GM21447 (cell line): ENCODE results near the gene ZFP62.
"Not testable (repeated sequence)": the region's sequence is repeated elsewhere in the genome, so short reads cannot be mapped to it uniquely, and the experiment has no call there.

Source experiments
- ATAC-seq: cut with Tn5 transposase; IDR thresholded peaks from one replicate; pipeline ENCODE4 v1.9.1; 2021; ENCODE audit not compliant: unreplicated experiment

ZFP62 gene

DNA sequence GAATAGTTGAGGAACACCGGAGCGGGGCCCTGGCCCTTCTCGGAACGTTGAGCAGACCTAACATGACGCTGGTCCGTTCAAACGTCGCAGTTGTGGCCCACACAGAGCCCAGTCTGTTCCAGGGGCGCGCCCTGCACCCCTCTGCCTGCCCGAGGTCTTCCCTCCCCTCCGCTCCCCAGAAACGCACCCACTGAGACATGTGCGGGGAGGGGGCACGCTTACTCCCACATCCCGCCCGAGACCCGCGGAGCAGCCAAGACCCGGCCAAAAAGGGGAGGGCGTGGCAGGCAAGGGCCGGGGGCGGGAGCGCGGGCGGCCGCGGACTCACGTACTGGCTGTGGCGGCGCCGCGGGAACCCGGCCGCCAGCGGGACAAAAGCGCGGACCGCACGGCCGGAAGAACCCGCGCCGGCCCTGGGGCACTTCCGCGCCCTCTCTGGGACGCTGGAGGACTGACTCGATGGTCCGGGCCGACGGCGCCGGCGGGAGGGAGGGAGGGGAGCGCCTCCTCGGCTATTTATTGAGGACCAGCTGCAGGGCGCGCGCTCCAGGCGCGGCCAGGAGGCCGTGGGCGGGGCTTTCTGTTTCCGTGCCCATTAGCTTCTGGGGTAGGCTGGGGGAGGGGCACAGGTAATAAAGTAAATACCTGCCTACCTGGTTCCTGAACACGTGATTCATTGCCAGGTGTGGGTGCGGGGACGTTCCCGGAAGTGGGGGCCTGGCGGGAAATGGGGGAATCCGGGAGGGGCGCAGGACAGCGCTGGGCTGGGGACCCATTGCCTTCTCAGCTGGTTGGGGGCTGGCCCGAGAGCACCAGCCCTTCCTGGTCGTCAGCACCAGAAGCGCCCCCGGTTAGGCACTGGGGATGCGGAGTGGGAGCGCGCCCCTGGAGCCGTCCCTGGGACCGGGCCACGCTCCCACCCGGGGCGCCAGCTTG is at the start of gene ZFP62:
ZFP62 (minus strand) TSS at position 390 of the 936 bp plus-strand sequence; CDS start at position 333, 57 bp downstream.
- ATAC-seq: peak; percentile 73

DNA sequence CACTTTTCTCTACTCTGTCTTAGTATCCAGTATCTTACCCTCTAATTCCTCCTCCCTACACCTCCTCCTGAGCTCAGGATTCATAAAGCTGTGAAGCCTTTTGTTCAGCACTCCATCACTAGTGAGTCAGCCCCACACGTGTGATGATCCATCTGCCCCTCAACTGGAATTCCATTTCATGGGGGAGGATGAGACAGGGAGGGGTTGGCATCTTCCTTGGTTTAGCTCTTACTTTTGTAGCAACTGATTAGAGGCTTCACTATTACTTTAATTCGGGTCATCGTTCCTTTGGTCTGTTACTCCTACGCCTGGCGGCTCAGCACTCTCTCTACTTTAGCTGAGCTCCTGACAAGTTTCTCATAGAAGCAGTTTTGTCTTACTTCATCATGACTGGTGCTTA is 49.7 kb upstream of the ZFP62 start:
- ATAC-seq: no peak

DNA sequence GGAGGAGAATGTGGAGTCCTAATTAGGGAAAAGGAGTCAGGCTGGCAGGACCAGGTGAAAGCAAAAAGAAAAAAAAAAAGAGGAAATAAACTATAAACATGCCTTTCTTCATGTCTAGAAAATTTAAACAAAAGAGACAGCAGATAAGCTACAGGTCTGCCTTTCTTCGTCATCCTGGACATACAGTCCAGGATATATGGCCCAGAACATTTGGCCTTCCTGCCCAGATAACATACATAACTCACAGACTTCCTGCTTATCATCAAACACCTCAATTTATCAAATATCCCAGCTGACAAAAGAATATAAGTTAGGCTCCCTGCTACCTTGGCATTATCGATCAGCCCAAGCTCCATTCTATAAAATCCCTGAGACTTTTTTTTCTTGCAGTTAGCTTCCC is 49.1 kb upstream of the ZFP62 start:
- ATAC-seq: no peak

DNA sequence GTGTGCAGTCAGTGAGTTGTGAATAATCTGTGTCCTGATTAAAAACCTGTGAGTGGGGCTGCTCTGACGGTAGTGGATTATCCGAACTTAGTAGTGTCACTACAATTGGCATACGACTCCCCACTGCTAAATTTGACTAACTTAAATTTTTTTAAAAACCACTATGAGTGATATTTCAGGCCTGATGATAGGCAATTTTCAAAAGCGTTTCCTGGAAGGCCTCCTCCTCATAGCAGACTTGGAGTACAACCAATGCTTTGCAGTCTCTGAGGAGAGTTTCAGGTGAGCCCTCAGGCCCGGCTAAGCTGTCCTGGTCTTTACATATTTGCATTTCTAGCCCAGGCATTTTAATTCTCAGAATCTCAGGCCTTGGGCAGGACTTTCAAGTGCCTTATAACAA is 48.7 kb upstream of the ZFP62 start:
- ATAC-seq: no peak

DNA sequence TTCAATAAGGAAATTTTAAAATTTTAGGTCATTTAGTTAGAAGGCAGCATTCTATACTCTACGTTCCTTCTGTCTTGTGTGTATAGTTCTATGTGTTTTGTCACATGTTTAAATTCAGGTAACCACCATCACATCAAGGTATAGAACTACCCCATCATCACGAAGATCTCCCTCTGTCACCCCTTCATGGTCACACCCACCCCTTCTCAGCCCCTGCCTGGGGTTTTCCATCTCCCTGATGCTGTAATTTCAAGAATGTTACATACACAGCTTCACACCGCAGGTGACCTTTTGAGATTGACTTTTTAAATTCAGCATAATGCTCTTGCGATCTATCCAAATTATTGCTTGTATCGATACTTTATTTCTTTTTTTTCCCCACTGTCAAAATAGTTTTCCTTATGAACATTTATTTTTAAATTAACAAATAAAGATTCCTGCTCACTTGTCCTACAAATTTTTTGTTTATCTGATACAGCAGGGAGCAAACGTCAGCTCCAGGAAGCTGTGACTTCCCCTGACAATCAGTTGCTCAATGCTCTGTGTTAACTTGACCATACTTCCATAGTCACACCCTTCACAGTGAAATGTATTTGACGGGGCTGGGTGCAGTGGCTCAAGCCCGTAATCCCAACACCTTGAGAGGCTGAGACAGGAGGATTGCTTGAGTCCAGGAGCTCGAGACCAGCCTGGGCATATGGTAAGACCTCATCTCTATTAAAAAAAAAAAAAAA is 48.1 kb upstream of the ZFP62 start:
- no peak for ATAC-seq

DNA sequence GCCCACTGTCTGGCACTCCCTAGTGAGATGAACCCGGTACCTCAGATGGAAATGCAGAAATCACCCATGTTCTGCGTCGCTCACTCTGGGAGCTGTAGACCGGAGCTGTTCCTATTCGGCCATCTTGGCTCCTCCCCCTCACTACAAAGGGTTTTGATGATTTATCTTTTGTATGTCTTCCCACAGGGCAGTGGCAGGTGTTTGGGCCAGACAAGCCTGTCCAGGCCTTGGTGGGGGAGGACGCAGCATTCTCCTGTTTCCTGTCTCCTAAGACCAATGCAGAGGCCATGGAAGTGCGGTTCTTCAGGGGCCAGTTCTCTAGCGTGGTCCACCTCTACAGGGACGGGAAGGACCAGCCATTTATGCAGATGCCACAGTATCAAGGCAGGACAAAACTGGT is 47.3 kb upstream of the ZFP62 start:
- no peak for ATAC-seq

DNA sequence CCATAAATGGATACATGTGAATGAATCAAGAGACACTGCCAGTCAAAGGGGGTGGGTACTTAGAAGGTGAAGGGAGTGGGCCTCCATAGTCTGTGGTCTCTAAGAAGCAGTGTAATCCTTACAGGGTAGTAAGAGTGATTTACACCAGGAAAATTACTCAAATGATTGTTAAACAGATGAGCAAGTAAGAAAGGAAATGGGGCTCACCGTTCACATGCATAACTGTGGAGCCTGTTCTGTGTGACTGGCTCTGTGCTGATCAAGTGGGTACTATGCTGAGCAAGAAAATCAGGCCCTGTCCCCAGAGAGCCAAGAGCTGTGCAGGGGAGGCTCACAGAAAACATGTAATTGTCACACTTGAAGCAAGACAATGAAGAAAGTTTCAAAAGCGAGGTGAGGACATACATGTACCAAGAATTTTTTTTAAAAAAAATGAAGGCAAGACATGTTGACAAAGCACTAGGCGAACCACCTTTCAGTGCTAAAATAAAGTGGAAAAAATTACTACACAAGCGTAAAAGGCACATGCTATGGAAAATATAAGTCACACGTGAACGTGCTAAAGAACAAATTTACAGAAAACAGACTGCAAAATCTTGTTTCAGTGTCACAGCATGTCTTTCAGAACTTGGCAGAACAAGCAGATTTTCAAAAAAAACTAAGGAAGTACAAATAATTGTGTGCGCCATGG is 40.4 kb upstream of the ZFP62 start:
- ATAC-seq: no peak

DNA sequence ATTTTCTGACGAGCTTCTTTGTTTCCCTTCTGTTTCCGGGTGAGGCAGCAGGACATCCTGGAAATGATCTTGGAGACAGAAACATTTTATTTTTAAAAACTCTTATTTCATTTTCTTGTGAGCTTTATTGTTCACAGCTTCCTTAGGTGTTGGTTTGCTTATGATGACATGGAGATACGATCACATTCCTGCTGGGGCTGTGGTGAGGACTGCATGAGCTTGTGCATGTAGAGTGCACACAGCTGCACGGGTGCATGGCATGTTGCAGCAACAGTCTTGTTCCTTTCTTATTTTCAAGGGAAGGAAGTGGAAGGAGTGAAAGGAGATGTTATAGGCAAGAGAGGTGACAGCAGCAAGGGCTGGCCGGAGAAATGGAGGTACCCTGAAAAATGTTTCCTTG is 39.1 kb upstream of the ZFP62 start:
- no peak for ATAC-seq

DNA sequence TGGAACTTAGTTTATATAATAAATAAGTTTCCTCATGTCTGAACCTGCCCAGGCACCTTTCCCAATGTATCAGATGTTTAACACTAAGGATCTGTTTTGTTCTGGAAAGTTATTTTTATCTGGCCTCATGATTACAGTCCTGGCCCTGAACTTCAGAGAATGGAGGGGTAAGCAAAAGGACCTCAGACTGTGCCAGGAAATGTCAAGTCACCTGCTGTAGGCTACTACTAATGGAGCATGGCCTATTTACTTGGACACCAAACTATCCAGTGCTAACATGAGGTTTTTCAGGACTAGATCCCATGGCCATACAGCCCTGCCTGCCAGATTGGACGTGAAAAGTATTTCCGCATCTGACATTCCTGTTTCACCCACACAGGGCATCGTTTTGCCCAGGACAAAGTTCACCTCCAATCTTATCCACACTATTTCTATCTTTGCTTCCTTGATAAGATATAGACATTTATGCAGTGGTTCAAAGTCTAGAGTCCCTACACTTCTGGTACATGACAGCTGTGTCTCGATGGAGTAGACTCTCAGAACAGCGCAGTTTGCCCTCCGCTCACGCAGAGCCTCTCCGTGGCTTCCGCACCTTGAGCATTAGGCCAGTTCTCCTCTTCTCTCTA is 37.7 kb upstream of the ZFP62 start, which contains the start of gene BTNL8:
BTNL8 (plus strand) TSS at position 539 of the 626 bp plus-strand sequence. CDS start 152 bp downstream, outside the sequence.
- ATAC-seq: no peak

DNA sequence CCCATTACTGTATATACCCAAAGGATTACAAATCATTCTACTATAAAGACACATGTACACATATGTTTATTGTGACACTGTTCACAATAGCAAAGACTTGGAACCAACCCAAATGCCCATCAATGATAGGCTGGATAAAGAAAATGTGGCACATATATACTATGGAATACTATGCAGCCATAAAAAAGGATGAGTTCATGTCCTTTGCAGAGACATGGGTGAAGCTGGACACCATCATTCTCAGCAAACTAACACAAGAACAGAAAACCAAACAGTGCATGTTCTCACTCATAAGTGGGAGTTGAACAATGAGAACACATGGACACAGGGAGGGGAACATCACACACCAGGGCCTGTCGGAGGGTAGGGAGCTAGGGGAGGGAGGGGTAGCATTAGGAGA is 34.3 kb upstream of the ZFP62 start:
- ATAC-seq: not testable (repeated sequence)

DNA sequence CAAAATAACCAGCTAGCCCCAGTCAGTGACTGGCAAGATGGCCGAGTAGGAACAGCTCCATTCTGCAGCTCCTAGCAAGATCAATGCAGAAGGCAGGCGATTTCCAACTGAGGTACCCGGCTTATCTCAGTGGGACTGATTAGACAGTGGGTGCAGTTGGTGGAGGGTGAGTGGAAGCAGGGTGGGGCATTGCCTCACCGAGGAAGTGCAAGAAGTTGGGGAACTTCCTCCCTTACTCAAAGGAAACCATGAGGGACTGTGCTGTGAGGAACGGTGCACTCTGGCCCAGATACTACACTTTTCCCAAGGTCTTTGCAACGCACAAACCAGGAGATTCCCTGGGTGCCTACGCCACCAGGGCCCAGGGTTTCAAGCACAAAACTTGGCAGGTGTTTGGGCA is 28.3 kb upstream of the ZFP62 start:
- ATAC-seq: no peak

DNA sequence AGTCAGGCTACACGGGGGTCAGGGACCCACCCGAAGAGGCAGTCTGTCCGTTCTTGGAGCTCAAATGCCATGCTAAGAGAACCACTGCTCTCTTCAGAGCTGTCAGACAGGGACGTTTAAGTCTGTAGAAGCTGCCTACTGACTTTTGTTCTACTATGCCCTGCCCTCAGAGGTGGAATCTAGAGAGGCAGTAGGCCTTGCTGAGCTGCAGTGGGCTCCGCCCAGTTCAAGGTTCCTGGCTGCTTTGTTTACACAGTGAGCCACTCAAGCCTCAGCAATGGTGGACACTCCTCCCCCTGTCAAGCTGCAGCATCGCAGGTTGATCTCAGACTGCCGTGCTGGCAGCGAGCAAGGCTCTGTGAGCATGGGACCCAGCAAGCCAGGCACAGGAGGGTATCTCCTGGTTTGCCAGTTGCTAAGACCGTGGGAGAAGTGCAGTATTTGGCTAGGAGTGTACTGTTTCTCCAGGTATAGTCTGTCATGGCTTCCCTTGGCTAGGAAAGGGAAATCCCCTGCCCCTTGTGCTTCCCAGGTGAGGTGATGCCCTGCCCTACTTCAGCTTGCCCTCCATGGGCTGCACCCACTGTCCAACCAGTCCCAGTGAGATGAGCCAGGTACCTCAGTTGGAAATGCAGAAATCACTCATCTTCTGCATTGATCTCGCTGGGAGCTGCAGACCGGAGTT is 24.9 kb upstream of the ZFP62 start:
- not testable (repeated sequence) for ATAC-seq

DNA sequence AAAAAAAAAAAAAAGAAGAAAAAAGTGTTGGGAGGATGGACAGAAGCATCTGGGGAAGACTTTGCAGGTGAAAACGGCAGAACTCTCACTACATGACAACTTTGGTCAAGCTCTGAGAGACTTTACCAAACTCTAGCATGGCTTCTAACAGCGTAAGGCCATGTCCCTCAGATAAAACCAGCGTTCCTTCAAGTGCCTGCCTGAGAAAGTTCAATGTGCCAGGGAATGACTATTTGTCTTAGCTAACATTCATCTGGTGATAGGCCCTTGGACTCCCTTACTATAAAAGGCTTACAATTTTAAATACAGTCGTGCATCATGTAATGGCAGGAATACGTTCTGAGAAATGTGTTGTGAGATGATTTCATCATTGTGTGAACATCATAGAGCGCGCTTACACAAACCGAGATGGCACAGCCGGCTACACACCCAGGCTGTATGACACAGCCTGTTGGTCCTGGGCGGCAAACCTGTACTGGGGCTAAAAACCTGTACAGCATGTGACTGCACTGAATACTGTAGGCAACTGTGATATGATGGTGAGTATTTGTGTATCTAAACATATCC is 14.9 kb upstream of the ZFP62 start:
- ATAC-seq: no peak

DNA sequence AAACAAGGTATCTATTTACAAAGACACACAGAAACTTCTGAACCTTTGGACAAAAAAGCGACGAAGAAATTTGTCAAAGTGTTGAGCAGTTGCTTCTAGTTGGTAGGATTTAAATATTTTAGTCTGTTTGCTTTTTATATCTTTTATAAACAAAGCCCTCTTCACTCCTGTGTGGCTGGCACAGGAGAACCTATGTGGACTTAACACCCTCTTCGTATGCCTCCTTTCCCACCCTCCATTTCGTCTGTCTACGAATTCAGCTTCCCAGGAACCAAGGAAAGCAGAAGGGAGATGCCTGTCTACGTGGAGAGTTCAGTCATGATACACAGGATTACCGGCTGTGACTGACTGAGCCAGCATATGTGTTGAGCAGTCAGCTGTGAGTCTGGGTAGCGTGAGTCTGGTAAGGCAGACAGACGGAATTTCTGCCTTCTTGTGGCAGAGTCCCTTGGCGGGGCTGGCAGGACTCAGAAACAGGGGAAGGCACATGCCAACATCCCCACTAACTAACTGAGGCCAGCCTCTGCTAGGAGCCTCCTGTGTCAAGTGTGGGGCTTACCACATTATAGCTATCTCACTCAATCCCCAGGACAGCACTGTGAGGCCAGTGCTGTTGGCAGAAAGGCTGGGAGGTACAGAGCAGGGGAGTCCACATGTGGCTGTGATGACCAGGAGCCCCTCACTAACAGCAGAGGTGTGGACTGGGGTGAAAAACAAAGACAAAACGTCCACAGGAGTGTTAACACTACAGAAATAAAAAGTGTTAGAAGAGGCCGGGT is 13.9 kb upstream of the ZFP62 start:
- ATAC-seq: no peak

DNA sequence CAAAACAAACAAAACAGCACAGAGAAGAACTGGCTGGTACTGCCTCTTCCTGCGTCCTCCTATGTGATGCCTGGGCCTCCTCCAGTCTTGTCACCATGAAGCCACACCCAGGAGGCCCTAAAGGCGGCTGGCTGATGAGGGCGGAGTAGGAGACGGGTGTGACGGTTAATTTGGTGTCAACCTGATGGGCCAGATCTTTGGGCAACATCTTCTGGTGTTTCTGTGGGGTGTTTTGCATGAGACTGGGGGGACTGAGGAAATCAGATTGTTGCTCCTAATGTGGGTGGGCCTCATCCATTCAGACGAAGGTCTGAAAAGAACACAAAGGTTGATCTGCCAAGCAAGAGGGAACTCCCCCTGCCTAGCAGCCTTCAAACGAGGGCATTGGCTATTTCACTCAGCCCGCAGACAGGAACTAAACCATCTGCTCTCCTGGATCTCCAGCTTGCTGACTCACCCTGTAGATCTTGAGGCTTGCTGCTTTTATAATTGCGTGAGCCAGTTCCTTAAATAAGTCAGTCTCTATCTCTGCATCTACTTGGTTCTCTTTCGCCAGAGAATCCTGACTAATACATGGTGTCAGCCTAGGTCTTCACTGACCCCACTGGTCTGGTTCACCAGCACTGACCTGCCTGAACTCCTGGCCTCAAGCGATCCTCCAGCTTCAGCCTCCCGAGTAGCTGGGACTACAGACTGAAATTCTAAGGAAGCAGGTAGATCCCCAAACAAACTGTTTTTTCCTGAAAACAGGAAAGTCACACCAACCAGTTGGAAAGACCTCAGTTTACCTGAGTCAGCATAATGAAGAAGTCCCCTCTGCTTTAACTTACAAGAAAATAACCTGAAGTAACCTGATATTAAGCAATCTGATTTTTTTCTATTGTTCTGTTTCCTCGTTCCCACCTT is 12.8 kb upstream of the ZFP62 start:
- ATAC-seq: no peak

DNA sequence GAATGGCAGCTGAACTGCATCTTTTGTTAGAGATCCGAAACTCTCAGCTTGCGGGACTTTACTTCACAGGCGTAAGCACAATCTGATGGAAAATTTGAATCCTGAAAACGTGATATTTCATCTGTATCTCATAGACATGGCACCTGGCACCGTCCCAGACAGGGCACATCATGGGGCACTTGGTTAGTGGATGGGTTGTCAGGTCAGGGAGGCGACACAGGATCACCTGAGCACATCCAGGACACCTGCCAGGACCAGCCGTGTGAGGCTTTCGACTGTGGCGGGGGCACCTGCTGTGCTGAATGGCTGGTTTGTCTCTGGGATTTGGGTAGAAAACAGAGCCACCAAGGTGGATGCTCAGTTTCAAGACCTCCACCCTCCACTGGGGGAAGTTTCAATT is 11.3 kb upstream of the ZFP62 start:
- ATAC-seq: no peak

DNA sequence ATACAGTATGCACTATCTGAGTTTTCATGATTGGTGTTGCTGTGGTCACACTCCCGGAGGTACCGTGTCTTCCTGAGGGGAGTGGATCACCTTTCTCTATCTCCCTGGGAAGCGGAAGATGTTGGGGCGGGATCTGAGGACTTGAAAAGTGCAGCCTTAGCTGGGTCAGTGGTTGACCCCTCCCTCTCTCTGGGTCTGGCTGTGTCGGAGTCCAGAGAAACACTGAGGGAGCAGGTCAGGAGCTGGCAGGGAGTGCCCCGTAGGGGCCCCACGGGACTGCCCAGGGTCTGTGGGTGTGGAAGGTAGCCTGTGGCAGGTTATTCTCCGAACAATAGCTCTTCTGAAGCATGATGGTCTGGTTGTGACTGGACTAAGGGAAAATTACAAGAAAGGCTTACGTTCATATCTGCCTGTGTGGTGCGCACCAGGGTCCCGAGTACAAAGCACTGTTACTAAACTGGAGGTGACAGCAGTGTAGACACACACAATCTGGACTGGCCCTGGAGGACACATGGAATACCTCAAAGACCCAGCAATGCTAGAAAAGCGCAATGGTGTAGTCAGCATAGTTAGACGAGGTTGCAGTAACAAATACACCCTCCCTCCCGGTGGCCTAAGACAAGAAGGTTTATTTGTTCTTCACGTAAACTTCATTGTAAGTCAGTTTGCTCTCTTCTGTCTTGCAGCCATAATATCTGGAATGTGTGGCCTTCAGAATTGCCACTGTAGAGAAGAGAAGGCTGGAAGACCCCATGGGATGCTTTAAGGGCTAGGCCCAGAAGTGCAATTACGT is 9.4 kb upstream of the ZFP62 start:
- ATAC-seq: no peak
